SU-DHL-6 (cell line): Measurements from ENCODE around the gene MDN1.

Experiments
- CTCF ChIP-seq: fragments of 200-600 bp; sonication (generic); IDR thresholded peaks from one replicate; pipeline ENCODE4 v1.5.1; 2017; ENCODE audit warnings: antibody characterized with exemption, mild to moderate bottlenecking, low read length, moderate library complexity; ENCODE audit not compliant: insufficient read depth, poor library complexity, severe bottlenecking
- EZH2phosphoT487 ChIP-seq: fragments of 200-600 bp; sonication (generic), shearing (Covaris generic); conservative IDR thresholded peaks from 2 replicates; pipeline ENCODE4 v1.6.1; 2018; ENCODE audit warnings: mild to moderate bottlenecking, antibody characterized with exemption, low read length, moderate library complexity, mixed read lengths

- TF ChIP-seq CTCF (no peak), EZH2phosphoT487 (no peak)
Measured at GRCh38 chr6:89784838-89785237, 34.8 kb downstream of the MDN1 start.
